ENCODE data around the gene TMED10. TPM values are rescaled to one million over a fixed set of nuclear protein-coding genes. Genes with fewer than 3 reads are reported as not detected.
A peak's percentile ranks its signal among the peaks of the same experiment; 100 is the strongest.

The TMED10 gene
- total RNA-seq, 2 experiments from 2014 or later: 173 to 179 TPM

GRCh38 chr14:75213172-75213571 is 36.8 kb upstream of the TMED10 start:
- Mint-ChIP-seq H3K4me3 (no peak overlapping the region), H3K36me3 (ENCODE audit: low read depth) (no peaks in the 10 kb centered on the region), H3K9me3 (no peaks in the 10 kb centered on the region), H3K27me3 (peaks cover 4% of the 10 kb centered on the region), H3K27ac (no peak overlapping the region), H3K4me1 (ENCODE audit: low read depth) (peaks cover 15% of the 10 kb centered on the region)
- intact Hi-C loops (cut with micrococcal nuclease): no loop called here
- ChIA-PET POLR2A (no interaction called here), CTCF (no interaction called here)
- no peak for TF ChIP-seq CTCF (IDR thresholded peaks at IDR 0.05)
- no peak for DNase-seq
- no peak for ATAC-seq

- intact Hi-C loops (cut with micrococcal nuclease): no loop called here
- ChIA-PET CTCF (interaction anchor here (1.0 kb wide), 1 partner anchor 26 kb away, joined by 3 read pairs; no protein-coding TSS in a partner anchor), POLR2A (no interaction called here)
- ATAC-seq: no peak
- no peak for DNase-seq
- Mint-ChIP-seq H3K27ac (no peak overlapping the region), H3K36me3 (ENCODE audit: low read depth) (no peaks in the 10 kb centered on the region), H3K4me3 (no peak overlapping the region), H3K9me3 (no peaks in the 10 kb centered on the region), H3K4me1 (ENCODE audit: low read depth) (peaks cover 20% of the 10 kb centered on the region), H3K27me3 (no peaks in the 10 kb centered on the region)
- TF ChIP-seq CTCF (IDR thresholded peaks at IDR 0.05): no peak
Measured at GRCh38 chr14:75208843-75209242, 32.4 kb upstream of the TMED10 start.

- H3K36me3 Mint-ChIP-seq (ENCODE audit: low read depth): no peaks in the 10 kb centered on the region
- CTCF ChIA-PET: no interaction called here
- no peak for ATAC-seq
- H3K4me1 Mint-ChIP-seq (ENCODE audit: low read depth): peaks cover 20% of the 10 kb centered on the region
- H3K27ac Mint-ChIP-seq: peak overlapping the region; percentile 67
- H3K4me3 Mint-ChIP-seq: no peak overlapping the region
- no peak for DNase-seq
- no peaks in the 10 kb centered on the region for H3K9me3 Mint-ChIP-seq
- no peak for TF ChIP-seq CTCF (IDR thresholded peaks at IDR 0.05)
- POLR2A ChIA-PET: interaction anchor here (1.1 to 1.5 kb wide), 2 partner anchors 10 to 41 kb away, joined by 3 read pairs; no protein-coding TSS in a partner anchor
- H3K27me3 Mint-ChIP-seq: no peaks in the 10 kb centered on the region
- intact Hi-C loops (cut with micrococcal nuclease): no loop called here
Measured at GRCh38 chr14:75206190-75206589, 29.8 kb upstream of the TMED10 start.

- ChIA-PET POLR2A (interaction anchor here (0.6 to 1.5 kb wide), 3 partner anchors 9 to 303 kb away, joined by 3 read pairs; no protein-coding TSS in a partner anchor), CTCF (interaction anchor here (1.0 to 1.2 kb wide), 2 partner anchors 24 to 50 kb away, joined by 3 read pairs; no protein-coding TSS in a partner anchor)
- TF ChIP-seq CTCF (IDR thresholded peaks at IDR 0.05): no peak
- no peaks in the 10 kb centered on the region for H3K36me3 Mint-ChIP-seq (ENCODE audit: low read depth)
- H3K4me3 Mint-ChIP-seq: no peak overlapping the region
- ATAC-seq: peak; percentile 88
- H3K27ac Mint-ChIP-seq: peak overlapping the region; percentile 67
- H3K9me3 Mint-ChIP-seq: no peaks in the 10 kb centered on the region
- peak; percentile 42 for DNase-seq
- H3K4me1 Mint-ChIP-seq (ENCODE audit: low read depth): peaks cover 20% of the 10 kb centered on the region
- no peaks in the 10 kb centered on the region for H3K27me3 Mint-ChIP-seq
- intact Hi-C loops (cut with micrococcal nuclease): no loop called here
Measured at GRCh38 chr14:75205591-75205990, 29.2 kb upstream of the TMED10 start.

GRCh38 chr14:75204116-75204515 is 27.7 kb upstream of the TMED10 start:
- CTCF ChIA-PET: interaction anchor here (1.2 kb wide), 1 partner anchor 48 kb away, joined by 3 read pairs; no protein-coding TSS in a partner anchor
- intact Hi-C loops (cut with micrococcal nuclease): no loop called here

More at GRCh38 chr14:75204116-75204515, 27.7 kb upstream of the TMED10 start:
- peaks cover 20% of the 10 kb centered on the region for H3K4me1 Mint-ChIP-seq (ENCODE audit: low read depth)
- H3K27ac Mint-ChIP-seq: no peak overlapping the region
- H3K36me3 Mint-ChIP-seq (ENCODE audit: low read depth): no peaks in the 10 kb centered on the region
- ATAC-seq (peak; percentile 36), DNase-seq (no peak)
- H3K27me3 Mint-ChIP-seq: no peaks in the 10 kb centered on the region
- no peak overlapping the region for H3K4me3 Mint-ChIP-seq
- TF ChIP-seq CTCF (IDR thresholded peaks at IDR 0.05): no peak
- POLR2A ChIA-PET: no interaction called here
- H3K9me3 Mint-ChIP-seq: no peaks in the 10 kb centered on the region
